ENCODE measurements around the gene PRKCSH.
"Not testable (repeated sequence)": the region's sequence is repeated elsewhere in the genome, so short reads cannot be mapped to it uniquely, and the experiment has no call there.

PRKCSH gene

GRCh38 chr19:11451327-11451870 lies 16.0 kb downstream of the PRKCSH start:
- DNase-seq = no peak

GRCh38 chr19:11451871-11452619 lies 16.6 kb downstream of the PRKCSH start:
- no peak for DNase-seq

GRCh38 chr19:11452620-11453310 lies 17.3 kb downstream of the PRKCSH start:
- no peak for DNase-seq

GRCh38 chr19:11453468-11454341 lies 18.3 kb downstream of the PRKCSH start:
- no peak for DNase-seq

GRCh38 chr19:11455233-11455554 lies 19.8 kb downstream of the PRKCSH start:
- not testable (repeated sequence) for DNase-seq

- no peak for DNase-seq
Measured at GRCh38 chr19:11456659-11457058, 21.2 kb downstream of the PRKCSH start.

GRCh38 chr19:11457115-11457514 lies 21.7 kb downstream of the PRKCSH start:
- no peak for DNase-seq

- no peak for DNase-seq
Measured at GRCh38 chr19:11457831-11458230, 22.4 kb downstream of the PRKCSH start.

GRCh38 chr19:11458236-11458900 lies 22.9 kb downstream of the PRKCSH start:
- DNase-seq = no peak

GRCh38 chr19:11458912-11459311 lies 23.5 kb downstream of the PRKCSH start:
- DNase-seq = not testable (repeated sequence)

GRCh38 chr19:11460207-11460606 lies 24.8 kb downstream of the PRKCSH start:
- no peak for DNase-seq

GRCh38 chr19:11461453-11461852 lies 26.0 kb downstream of the PRKCSH start:
- DNase-seq = no peak

GRCh38 chr19:11463391-11463790 lies 28.0 kb downstream of the PRKCSH start:
- DNase-seq = no peak

- DNase-seq = no peak
Measured at GRCh38 chr19:11464333-11465265, 29.2 kb downstream of the PRKCSH start.

- DNase-seq = no peak
Measured at GRCh38 chr19:11465600-11465999, 30.2 kb downstream of the PRKCSH start.

GRCh38 chr19:11468266-11468845 lies 32.9 kb downstream of the PRKCSH start:
- not testable (repeated sequence) for DNase-seq

- no peak for DNase-seq
Measured at GRCh38 chr19:11473725-11474124, 38.3 kb downstream of the PRKCSH start.

GRCh38 chr19:11475343-11475742 lies 39.9 kb downstream of the PRKCSH start:
- DNase-seq = not testable (repeated sequence)

GRCh38 chr19:11475861-11476260 lies 40.4 kb downstream of the PRKCSH start:
- no peak for DNase-seq

GRCh38 chr19:11478167-11479089 lies 43.0 kb downstream of the PRKCSH start:
- DNase-seq = no peak
